SK-N-SH (cell line): ENCODE results near the gene POU4F2. TPM values are rescaled to one million over a fixed set of nuclear protein-coding genes. Genes with fewer than 3 reads are reported as not detected.

ENCODE experiments used
- CTCF ChIA-PET: fragments of 300-600, 350-600 bp; formaldehyde crosslinking; extraction: SDS; loops from one replicate; lab custom pipeline; 2021; lab: Yijun Ruan, JAX
- POLR2A ChIA-PET: fragments of 350-600 bp; sonication (Branson Sonifier 250); formaldehyde crosslinking; extraction: SDS; loops from one replicate; lab custom pipeline; 2020; ENCODE audit warnings: antibody characterized with exemption, inconsistent platforms; lab: Yijun Ruan, JAX
- DNase-seq: peaks from one replicate; pipeline ENCODE4 v3.0.0; 2012
- H2AFZ ChIP-seq: fragments of 200-600 bp; sonication (generic); 2 replicates; pipeline ENCODE4 v1.8.1; 2016; ENCODE audit warnings: antibody characterized with exemption, mild to moderate bottlenecking, low read depth
- H3F3A ChIP-seq: fragments of 200-600 bp; sonication (generic); replicated peaks from 2 replicates; pipeline ENCODE3; 2016; ENCODE audit warnings: antibody characterized with exemption, mild to moderate bottlenecking; ENCODE audit not compliant: insufficient read depth
- H3K27ac ChIP-seq, 2 experiments: fragments of 200-500 bp in 1 of 2; fragments of 200-600 bp in 1 of 2; sonication (Bioruptor generic) in 1 of 2; sonication (generic), shearing (Covaris generic) in 1 of 2; 2 replicates each; pipeline versions ENCODE4 v1.5.1 to v1.6.1; 2014 to 2016; ENCODE audit warnings: low read depth in 2 of 2, inconsistent platforms in 1 of 2, low read length in 1 of 2, mild to moderate bottlenecking in 1 of 2, mixed read lengths in 1 of 2
- H3K27me3 ChIP-seq: fragments of 200-600 bp; sonication (generic), shearing (Covaris generic); 2 replicates; pipeline ENCODE4 v1.6.1; 2016; ENCODE audit warnings: mixed run types; ENCODE audit not compliant: insufficient read depth
- H3K36me3 ChIP-seq, 2 experiments: fragments of 200-500 bp in 1 of 2; fragments of 200-600 bp in 1 of 2; sonication (Bioruptor generic) in 1 of 2; sonication (generic) in 1 of 2; replicated peaks in 1 of 2; 2 replicates each; pipeline versions ENCODE3 to v1.5.1; 2014 to 2016; ENCODE audit warnings: low read length in 1 of 2, mild to moderate bottlenecking in 1 of 2; ENCODE audit not compliant: insufficient read depth in 2 of 2, control insufficient read depth in 1 of 2
- H3K4me1 ChIP-seq, 2 experiments: fragments of 200-500 bp in 1 of 2; fragments of 200-600 bp in 1 of 2; sonication (Bioruptor generic) in 1 of 2; sonication (generic), shearing (Covaris generic) in 1 of 2; 2 replicates each; pipeline versions ENCODE4 v1.5.1 to v1.6.1; 2014 to 2016; ENCODE audit warnings: low read depth in 1 of 2, low read length in 1 of 2, mixed run types in 1 of 2; ENCODE audit not compliant: insufficient read depth in 2 of 2, control insufficient read depth in 1 of 2
- H3K4me2 ChIP-seq: fragments of 200-600 bp; sonication (generic), shearing (Covaris generic); 2 replicates; pipeline ENCODE4 v1.6.1; 2017; ENCODE audit warnings: mixed run types
- H3K4me3 ChIP-seq, 2 experiments: fragments of 200-500 bp in 1 of 2; fragments of 200-600 bp in 1 of 2; sonication (Bioruptor generic) in 1 of 2; sonication (generic), shearing (Covaris generic) in 1 of 2; 2 replicates each; pipeline versions ENCODE4 v1.5.1 to v1.8.1; 2014 to 2016; ENCODE audit warnings: low read depth in 2 of 2, inconsistent platforms in 1 of 2, low read length in 1 of 2, mild to moderate bottlenecking in 1 of 2, mixed read lengths in 1 of 2, moderate library complexity in 1 of 2
- H3K79me2 ChIP-seq: fragments of 200-600 bp; sonication (generic); 2 replicates; pipeline ENCODE4 v1.8.1; 2017; ENCODE audit warnings: mild to moderate bottlenecking; ENCODE audit not compliant: insufficient read depth
- H3K9ac ChIP-seq: fragments of 200-600 bp; sonication (generic); 2 replicates; pipeline ENCODE4 v1.6.1; 2017; ENCODE audit warnings: mixed run types
- H3K9me2 ChIP-seq: fragments of 200-600 bp; sonication (generic); 2 replicates; pipeline ENCODE4 v1.6.1; 2017; ENCODE audit warnings: mixed run types
- H3K9me3 ChIP-seq: fragments of 200-600 bp; sonication (generic); 2 replicates; pipeline ENCODE4 v1.6.1; 2017; ENCODE audit warnings: mixed run types, mild to moderate bottlenecking, moderate library complexity
- H4K20me1 ChIP-seq: fragments of 200-600 bp; sonication (generic); 2 replicates; pipeline ENCODE4 v1.6.1; 2017; ENCODE audit warnings: mild to moderate bottlenecking, mixed run types; ENCODE audit not compliant: insufficient read depth
- ELF1 ChIP-seq: IDR thresholded peaks from 2 replicates; pipeline ENCODE4 v1.4.0; 2012
- EZH2phosphoT487 ChIP-seq: fragments of 200-600 bp; sonication (generic); IDR thresholded peaks from 2 replicates; pipeline ENCODE4 v1.6.1; 2017; ENCODE audit warnings: low read depth, mixed run types, mild to moderate bottlenecking, antibody characterized with exemption, moderate library complexity, borderline replicate concordance
- FOSL2 ChIP-seq: IDR thresholded peaks from 2 replicates; pipeline ENCODE4 v1.4.0; 2012; ENCODE audit warnings: low read depth, mild to moderate bottlenecking, moderate library complexity, borderline replicate concordance
- FOXJ3 ChIP-seq: sonication (generic); formaldehyde crosslinking; IDR thresholded peaks from 2 replicates; pipeline ENCODE4 v1.5.1; 2020; ENCODE audit warnings: mild to moderate bottlenecking, missing genetic modification reagents
- GABPA ChIP-seq: IDR thresholded peaks from 2 replicates; pipeline ENCODE4 v1.4.0; 2012; ENCODE audit warnings: low read depth, mild to moderate bottlenecking
- GATA2 ChIP-seq: sonication (generic); formaldehyde crosslinking; IDR thresholded peaks from 2 replicates; pipeline ENCODE4 v1.5.0; 2020; ENCODE audit warnings: mild to moderate bottlenecking, missing genetic modification reagents
- MEF2A ChIP-seq: IDR thresholded peaks from 2 replicates; pipeline ENCODE4 v1.4.0; 2012; ENCODE audit warnings: low read depth, borderline replicate concordance
- MXI1 ChIP-seq: IDR thresholded peaks from 2 replicates; pipeline ENCODE4 v1.6.1; 2012; ENCODE audit warnings: mild to moderate bottlenecking, low read depth, low read length, improper control_type of control experiment
- NRF1 ChIP-seq: IDR thresholded peaks from 2 replicates; pipeline ENCODE4 v1.6.1; 2012; ENCODE audit warnings: low read depth, mild to moderate bottlenecking, low read length
- POLR2AphosphoS5 ChIP-seq: IDR thresholded peaks from 2 replicates; pipeline ENCODE4 v1.6.1; 2012; ENCODE audit warnings: low read depth, low read length
- RCOR1 ChIP-seq: fragments of 150-350 bp; IDR thresholded peaks from 2 replicates; pipeline ENCODE4 v1.6.1; 2017; ENCODE audit warnings: antibody characterized with exemption, low read length
- RFX5 ChIP-seq: IDR thresholded peaks from 2 replicates; pipeline ENCODE4 v1.6.1; 2012; ENCODE audit warnings: mild to moderate bottlenecking, improper control_type of control experiment, low read length
- RXRA ChIP-seq: IDR thresholded peaks from 2 replicates; pipeline ENCODE4 v1.4.0; 2012; ENCODE audit warnings: low read depth, mild to moderate bottlenecking, borderline replicate concordance
- SIN3A ChIP-seq: IDR thresholded peaks from 2 replicates; pipeline ENCODE4 v1.6.1; 2012; ENCODE audit warnings: low read depth, mild to moderate bottlenecking, low read length, moderate library complexity, borderline replicate concordance
- SMC3 ChIP-seq: IDR thresholded peaks from 2 replicates; pipeline ENCODE4 v1.6.1; 2012; ENCODE audit warnings: low read depth, low read length, improper control_type of control experiment
- TAF1 ChIP-seq: IDR thresholded peaks from 2 replicates; pipeline ENCODE4 v1.6.1; 2012; ENCODE audit warnings: low read depth, mild to moderate bottlenecking, low read length, moderate library complexity, borderline replicate concordance
- TCF12 ChIP-seq: IDR thresholded peaks from 2 replicates; pipeline ENCODE4 v1.4.0; 2012
- YY1 ChIP-seq: IDR thresholded peaks from 2 replicates; pipeline ENCODE4 v1.4.0; 2012; ENCODE audit warnings: low read depth, mild to moderate bottlenecking
- WGBS: methylation state at CpG from one replicate; pipeline ENCODE4 v1.1.6; 2017; ENCODE audit warnings: low lambda C conversion rate; 5-methylcytosine and 5-hydroxymethylcytosine counted together
- polyA plus RNA-seq, 3 experiments: library from polyadenylated mRNA; depleted of rRNA; stranded (reverse); fragments of >200 nt; gene quantifications; 2 replicates each; pipeline ENCODE4 v1.2.3, GENCODE V29; 2012
- TF ChIP-seq, protein P1 (sequence below): IDR thresholded peaks from 2 replicates; pipeline ENCODE4 v1.4.0; 2012; ENCODE audit warnings: low read depth, borderline replicate concordance
- TF ChIP-seq, protein P2 (sequence below): fragments of 150-350 bp; IDR thresholded peaks from 2 replicates; pipeline ENCODE4 v1.6.1; 2017; ENCODE audit warnings: antibody characterized with exemption, low read length, low read depth, borderline replicate concordance
- TF ChIP-seq, protein P3 (sequence below): IDR thresholded peaks from 2 replicates; pipeline ENCODE4 v1.4.0; 2012; ENCODE audit warnings: low read depth

The POU4F2 gene
- polyA plus RNA-seq, 1 of the 3 experiments (the other 2 are of a cell fraction) = not detected

DNA sequence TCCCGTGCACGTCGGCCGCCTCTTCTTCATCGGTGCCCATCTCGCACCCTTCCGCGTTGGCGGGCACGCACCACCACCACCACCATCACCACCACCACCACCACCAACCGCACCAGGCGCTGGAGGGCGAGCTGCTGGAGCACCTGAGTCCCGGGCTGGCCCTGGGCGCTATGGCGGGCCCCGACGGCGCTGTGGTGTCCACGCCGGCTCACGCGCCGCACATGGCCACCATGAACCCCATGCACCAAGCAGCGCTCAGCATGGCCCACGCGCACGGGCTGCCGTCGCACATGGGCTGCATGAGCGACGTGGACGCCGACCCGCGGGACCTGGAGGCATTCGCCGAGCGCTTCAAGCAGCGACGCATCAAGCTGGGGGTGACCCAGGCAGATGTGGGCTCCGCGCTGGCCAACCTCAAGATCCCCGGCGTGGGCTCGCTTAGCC is 1.4 kb downstream of the POU4F2 start:
- DNase-seq = no peak
- Histone ChIP-seq H3F3A (no peaks in the 10 kb centered on the region), H3K27ac (no peak overlapping the region), H2AFZ (no peak overlapping the region), H3K9me2 (no peaks in the 10 kb centered on the region), H3K4me2 (no peak overlapping the region), H3K79me2 (no peaks in the 10 kb centered on the region), H3K27me3 (peaks cover 57% of the 10 kb centered on the region), H3K36me3 (no peaks in the 10 kb centered on the region), H3K9ac (no peak overlapping the region), H3K9me3 (no peaks in the 10 kb centered on the region), H4K20me1 (no peaks in the 10 kb centered on the region), H3K4me1 (peaks cover 0 to 5% of the 10 kb centered on the region in 2 experiments; a peak in 1 of 4 replicates), H3K4me3 (no peak overlapping the region; a peak in 1 of 4 replicates)
- TF ChIP-seq POLR2AphosphoS5 = no peak
- no peak for TF ChIP-seq GABPA
- TF ChIP-seq EZH2phosphoT487 = no peak
- TF ChIP-seq NRF1 = no peak
- TF ChIP-seq TAF1 = no peak
- TF ChIP-seq GATA2 (CRISPR knock-in tag) = no peak
- no peak for TF ChIP-seq ELF1
- TF ChIP-seq MEF2A = no peak
- no peak for TF ChIP-seq RCOR1
- CTCF ChIA-PET = interaction anchor here (1.0 kb wide), 1 partner anchor 297 kb away, joined by 4 read pairs; no protein-coding TSS in a partner anchor
- POLR2A ChIA-PET = no interaction called here
- WGBS = 29% methylated on average over 26 of the region's 46 CpGs

DNA sequence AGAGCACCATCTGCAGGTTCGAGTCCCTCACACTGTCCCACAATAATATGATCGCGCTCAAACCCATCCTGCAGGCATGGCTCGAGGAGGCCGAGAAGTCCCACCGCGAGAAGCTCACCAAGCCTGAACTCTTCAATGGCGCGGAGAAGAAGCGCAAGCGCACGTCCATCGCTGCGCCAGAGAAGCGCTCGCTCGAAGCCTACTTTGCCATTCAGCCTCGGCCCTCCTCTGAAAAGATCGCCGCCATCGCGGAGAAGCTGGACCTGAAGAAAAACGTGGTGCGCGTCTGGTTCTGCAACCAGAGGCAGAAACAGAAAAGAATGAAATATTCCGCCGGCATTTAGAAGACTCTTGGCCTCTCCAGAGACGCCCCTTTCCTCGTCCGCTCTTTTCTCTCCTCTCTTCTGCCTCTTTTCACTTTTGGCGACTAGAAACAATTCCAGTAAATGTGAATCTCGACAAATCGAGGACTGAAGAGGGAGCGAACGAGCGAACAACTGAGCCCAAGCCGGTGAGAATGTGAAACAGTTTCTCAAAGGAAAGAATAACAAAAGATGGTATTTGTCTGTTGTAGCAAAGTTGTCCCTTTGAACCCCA is 1.9 kb downstream of the POU4F2 start:
- no peak for DNase-seq
- H3K27ac ChIP-seq = no peak overlapping the region
- no peaks in the 10 kb centered on the region for H3K79me2 ChIP-seq
- H4K20me1 ChIP-seq = no peaks in the 10 kb centered on the region
- H3K9me3 ChIP-seq = no peaks in the 10 kb centered on the region
- peaks cover 52% of the 10 kb centered on the region for H3K27me3 ChIP-seq
- no peaks in the 10 kb centered on the region for H3K9me2 ChIP-seq
- peaks cover 0 to 5% of the 10 kb centered on the region in 2 experiments; a peak in 1 of 4 replicates for H3K4me1 ChIP-seq
- CTCF ChIA-PET = interaction anchor here (1.0 kb wide), 1 partner anchor 298 kb away, joined by 4 read pairs; no protein-coding TSS in a partner anchor
- WGBS = 13% methylated on average over 34 of the region's 37 CpGs
- POLR2A ChIA-PET = no interaction called here
- no peak overlapping the region for H2AFZ ChIP-seq
- TF ChIP-seq RCOR1 (no peak), SIN3A (no peak), YY1 (no peak), RXRA (no peak), MXI1 (no peak), SMC3 (no peak), TAF1 (no peak), FOXJ3 (CRISPR knock-in tag) (no peak), FOSL2 (no peak), TCF12 (no peak), ELF1 (no peak), NRF1 (no peak), RFX5 (no peak), EZH2phosphoT487 (no peak)
- TF ChIP-seq, protein P1, sequence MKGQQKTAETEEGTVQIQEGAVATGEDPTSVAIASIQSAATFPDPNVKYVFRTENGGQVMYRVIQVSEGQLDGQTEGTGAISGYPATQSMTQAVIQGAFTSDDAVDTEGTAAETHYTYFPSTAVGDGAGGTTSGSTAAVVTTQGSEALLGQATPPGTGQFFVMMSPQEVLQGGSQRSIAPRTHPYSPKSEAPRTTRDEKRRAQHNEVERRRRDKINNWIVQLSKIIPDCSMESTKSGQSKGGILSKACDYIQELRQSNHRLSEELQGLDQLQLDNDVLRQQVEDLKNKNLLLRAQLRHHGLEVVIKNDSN = no peak
- TF ChIP-seq, protein P2, sequence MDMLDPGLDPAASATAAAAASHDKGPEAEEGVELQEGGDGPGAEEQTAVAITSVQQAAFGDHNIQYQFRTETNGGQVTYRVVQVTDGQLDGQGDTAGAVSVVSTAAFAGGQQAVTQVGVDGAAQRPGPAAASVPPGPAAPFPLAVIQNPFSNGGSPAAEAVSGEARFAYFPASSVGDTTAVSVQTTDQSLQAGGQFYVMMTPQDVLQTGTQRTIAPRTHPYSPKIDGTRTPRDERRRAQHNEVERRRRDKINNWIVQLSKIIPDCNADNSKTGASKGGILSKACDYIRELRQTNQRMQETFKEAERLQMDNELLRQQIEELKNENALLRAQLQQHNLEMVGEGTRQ = no peak
- TF ChIP-seq, protein P3, sequence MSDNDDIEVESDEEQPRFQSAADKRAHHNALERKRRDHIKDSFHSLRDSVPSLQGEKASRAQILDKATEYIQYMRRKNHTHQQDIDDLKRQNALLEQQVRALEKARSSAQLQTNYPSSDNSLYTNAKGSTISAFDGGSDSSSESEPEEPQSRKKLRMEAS = no peak
- no peak overlapping the region for H3K9ac ChIP-seq
- H3K4me3 ChIP-seq = no peak overlapping the region; a peak in 1 of 4 replicates
- no peaks in the 10 kb centered on the region for H3F3A ChIP-seq
- no peaks in the 10 kb centered on the region for H3K36me3 ChIP-seq
- H3K4me2 ChIP-seq = peak overlapping the region; percentile 15; the same call in 1 of the 2 replicates
